HG02588 (cell line): Measurements from ENCODE around the gene CLASP1.
"Not testable (repeated sequence)": the region's sequence is repeated elsewhere in the genome, so short reads cannot be mapped to it uniquely, and the experiment has no call there.

Source experiments
- ATAC-seq: cut with Tn5 transposase; IDR thresholded peaks from one replicate; pipeline ENCODE4 v1.9.1; 2021; ENCODE audit warnings: mild to moderate bottlenecking, moderate library complexity; ENCODE audit not compliant: unreplicated experiment

The CLASP1 gene

DNA sequence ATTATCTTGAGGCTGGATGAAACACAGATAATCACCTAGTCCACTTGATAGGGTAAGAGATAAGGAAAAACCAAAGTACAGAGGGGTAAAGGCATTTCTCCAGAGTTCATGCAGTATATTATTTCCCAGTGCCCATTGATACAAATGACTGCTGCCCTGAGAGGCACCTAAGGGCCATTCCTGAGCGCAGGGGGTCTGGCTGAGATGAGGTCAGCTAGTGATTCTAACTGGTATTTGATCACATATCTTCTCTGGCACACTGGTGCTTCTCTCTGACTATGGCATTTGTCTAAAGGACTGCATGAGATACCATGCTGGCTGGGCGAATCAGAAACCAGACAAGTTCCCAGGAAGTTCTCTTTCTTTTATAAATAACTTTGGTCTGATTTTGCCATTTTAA, 291.0 kb downstream of the CLASP1 start:
- no peak for ATAC-seq

DNA sequence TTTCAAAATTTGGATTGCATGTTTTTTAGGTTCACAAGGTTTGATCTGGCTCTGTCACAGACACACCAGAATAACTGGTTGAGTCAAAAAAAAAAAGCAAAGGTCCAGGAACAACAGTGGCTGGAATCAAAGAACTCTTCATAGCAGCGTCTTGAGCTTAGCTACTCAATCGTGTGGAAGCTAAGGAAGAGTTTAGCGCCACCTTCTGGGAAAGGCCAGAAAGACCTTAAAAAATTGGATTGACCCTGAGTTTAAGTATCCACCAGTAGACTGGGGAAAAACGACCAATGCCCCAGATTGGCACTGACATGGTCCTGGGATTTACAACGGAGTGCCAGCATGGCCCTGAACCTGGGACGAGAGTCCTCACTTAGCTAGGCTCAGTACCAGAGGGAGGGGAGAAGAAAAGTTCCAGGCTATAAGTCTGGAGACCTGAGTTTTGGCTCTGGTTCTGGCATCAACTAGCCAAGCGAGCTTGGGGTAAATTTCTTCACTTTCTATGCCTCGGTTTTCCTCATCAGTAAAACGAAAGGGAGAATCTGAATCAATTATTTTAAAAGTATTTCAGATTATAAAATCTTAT, 293.1 kb downstream of the CLASP1 start:
- ATAC-seq: no peak

DNA sequence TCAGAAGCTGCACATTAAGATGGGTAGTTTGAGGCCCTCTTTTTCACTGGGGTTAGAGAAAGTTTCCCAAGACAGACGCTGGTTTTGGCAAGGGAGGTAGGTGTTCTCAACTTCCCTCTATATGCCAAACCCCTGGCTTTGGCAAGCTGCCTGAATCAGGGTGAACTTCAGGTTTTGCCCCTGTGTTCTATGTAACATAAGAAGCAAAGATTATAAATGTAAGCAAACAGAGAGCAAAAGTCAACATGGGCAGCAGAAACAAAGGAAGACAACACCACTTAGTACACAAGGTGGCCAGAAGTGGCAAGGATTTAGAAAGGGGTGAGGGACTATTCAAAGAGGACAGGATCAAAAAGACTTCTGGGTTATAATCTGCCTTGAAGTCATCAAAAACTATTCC, 293.8 kb downstream of the CLASP1 start:
- no peak for ATAC-seq

DNA sequence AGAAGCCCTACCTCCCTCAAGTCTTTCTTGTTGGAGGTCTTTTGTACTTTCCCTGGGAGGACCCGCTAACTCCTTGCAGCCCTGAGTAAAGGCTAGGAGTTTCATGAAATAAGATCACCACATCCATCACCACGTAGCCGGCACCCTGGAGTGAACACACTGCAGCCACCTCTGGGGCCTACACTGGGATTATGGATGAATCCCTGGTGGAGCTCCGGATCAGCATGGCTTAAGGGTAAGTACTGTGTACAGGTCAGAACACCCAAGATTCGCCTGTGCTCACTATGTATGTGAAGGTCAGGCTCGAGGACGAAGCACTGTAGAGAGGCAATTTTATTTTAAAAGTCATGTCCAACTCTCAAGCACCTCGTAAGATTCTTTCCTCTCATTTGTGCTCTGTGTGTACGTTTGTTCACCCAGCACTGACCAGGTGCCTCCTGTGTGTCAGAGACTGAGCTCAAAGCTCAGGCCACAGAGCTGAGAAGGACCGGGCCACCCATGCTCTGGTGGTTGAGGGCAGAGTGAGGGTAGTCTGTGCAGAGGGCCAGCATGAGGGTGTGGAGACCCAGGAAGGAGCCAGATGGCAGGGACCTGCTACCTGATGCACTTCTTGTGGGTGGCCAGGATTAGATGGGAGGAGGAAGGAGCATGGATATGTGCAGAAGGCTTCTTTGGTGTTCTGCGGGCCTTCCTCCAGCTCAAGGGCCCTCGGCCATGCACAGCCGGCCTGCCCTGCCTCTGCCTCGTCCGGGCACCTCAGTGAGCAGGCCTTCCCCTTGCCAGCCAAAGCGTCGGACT, 297.5 kb downstream of the CLASP1 start:
- ATAC-seq: no peak

DNA sequence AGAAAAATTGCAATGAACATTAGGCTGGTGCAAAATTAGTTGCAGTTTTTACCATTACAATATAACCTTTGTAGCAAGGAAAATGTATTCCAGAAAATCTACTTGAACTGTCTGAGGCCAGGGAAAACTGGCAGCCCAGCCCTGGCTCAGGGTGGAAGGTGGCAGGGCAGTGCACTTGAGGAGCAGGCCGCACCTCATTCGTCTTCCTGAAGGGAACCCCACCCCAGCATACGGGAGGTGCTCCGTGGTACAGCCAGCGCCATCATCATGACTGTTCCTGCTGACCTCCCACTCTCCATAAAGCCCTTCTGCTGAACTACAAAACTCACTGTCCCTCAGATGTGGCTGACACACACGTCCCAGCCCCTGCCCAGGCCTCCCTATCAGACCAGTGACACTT, 298.4 kb downstream of the CLASP1 start:
- no peak for ATAC-seq

DNA sequence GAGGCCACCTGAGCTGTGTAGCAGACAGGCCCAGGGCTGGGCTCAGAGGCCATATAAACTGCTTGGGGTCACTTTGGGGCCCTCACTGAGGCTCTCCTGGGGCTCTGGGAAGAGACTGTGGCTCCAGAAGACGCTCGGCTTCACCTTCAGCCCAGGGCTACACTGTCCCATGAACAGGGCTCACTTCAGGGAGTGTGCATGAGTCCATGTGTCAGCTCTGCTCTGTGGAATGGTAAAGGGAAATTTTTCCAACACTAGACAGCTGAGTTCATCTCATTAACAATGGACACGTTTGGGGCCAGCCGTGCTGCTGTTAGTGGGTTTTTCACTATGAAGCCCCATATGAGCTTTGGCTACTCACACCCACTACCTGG, 298.9 kb downstream of the CLASP1 start:
- no peak for ATAC-seq

DNA sequence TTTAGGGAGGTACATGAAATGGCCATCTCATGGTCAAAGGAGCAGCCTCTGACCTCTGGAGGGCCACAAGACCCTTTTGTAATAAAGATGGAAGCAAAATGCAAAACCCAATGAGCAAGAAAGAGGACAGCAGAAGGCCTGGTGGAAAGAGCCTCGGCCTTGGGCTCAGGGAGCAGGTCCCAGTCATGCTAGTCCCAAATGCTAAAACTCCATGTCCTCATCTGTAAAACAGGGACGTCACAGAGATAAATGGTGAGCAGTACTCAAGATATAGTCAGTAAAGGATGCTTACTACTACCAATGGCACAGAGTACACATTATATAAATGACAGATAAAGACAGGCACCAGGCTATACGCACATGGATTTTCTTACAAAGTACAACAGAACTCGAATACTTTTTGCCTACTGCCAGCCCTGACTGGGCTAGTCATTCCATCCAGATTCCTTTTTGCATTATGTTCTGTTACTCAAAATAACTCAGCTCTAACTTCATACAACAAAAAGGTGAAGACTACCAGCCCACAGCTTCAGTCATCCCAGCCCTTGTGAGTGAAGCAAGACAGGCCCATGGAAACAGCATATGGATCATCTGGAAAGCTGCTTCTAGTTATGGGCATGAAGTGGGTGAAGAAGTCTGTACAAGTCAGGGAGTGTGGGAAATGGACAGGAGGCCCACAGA, 299.4 kb downstream of the CLASP1 start:
- ATAC-seq: no peak

DNA sequence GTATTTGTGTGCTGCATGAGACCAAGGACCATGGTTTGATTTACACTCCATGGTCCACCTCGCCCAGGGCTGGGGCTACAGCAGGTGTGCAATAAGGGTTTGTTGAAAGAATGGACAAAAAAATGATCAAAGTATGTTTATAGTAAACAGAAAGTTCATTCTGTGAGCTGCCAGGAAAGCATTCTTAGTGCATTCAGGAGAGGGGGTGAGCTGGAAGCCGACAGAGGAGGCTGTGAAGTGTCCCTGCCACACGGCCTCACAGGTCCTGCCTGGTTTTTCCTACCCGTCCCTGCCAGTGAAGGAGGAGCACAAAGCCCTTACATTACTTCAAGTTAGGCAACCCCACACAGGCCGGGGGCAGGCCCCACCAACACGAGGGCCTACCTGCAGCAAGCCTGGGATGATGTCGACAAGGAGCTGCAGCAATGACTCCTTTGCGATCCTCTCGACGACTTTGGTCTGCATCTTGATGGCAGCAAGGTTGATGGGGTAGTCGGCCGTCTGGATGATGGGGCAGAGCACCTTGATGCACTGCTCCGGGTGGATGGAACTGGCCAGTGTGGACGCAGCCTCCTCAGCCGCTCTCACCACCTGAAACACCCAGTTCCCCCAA, 301.0 kb downstream of the CLASP1 start:
- ATAC-seq: no peak

DNA sequence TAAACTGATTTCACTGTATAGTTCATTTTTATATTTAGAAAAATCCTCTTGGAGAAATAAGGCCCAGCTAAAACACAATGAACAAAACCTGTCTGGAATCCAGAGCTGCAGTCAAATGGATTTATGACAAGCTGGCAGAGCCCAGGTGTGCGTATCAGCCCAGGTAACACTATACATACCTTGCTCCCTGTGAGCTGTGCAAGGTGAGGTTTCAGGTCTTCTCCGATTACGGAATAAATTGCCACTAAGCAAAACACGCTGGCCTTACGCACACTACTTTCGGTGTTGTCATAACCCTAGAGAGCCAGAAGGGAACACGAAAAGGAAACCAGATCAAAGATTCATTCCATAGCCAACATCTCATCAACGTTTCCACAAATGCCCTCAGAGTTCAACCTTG, 302.4 kb downstream of the CLASP1 start:
- ATAC-seq: no peak

DNA sequence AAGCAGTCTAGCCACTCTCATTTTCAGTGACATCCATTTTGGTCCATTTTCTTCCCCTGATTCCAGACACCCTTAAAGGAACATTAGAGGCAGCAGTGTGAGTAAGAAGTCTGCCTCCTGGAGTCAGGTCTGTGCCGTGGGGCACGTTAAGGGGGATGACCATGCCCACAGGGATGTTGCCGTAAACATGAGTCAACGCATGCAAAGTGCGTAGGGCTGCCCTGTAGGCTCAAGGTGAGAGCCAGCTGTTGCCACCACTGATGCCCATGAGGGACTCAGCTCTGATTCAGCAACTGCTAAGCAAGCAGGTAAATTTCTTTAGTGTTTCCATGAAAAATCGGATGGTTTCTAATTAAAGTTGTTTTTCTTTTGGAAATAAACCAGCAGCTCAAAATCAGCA, 302.9 kb downstream of the CLASP1 start:
- ATAC-seq: no peak

DNA sequence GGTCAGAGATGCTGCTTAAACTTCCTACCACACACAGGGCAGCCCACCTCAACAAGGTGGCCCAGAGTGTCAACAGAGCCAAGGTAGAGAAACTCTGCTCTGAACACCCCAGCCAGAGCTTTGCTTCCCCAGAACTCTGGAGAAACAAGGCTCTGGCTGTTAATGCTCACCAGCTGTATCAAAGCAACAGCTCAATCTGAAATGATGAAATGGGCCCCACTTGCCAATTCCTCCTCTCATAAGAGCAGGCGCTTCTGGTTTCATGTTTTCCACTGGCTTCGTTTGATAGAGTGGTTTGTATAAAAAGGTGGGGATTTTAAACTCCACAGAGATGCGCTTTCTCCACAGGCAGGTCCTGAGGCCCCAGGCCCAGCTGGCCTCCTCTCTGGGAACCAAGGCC, 303.4 kb downstream of the CLASP1 start:
- no peak for ATAC-seq

DNA sequence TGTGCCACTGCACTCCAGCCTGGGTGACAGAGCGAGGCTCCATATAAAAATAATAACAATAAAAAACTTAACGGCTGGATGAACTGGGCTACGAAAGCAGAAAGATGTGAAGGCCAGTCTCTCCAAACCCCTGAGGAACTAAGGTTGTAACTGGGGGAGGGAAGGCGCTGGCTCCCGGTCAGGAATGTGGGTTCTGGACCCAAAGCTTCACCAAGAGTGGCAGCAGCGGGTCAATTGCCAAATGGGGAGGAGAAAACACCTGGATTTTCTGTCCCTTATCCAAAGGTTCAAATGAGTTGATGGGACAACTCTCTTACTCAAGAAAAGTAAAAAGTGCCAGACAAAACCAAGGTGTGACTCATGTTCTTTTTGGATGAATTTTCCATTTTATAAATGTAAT, 304.2 kb downstream of the CLASP1 start:
- ATAC-seq: no peak

DNA sequence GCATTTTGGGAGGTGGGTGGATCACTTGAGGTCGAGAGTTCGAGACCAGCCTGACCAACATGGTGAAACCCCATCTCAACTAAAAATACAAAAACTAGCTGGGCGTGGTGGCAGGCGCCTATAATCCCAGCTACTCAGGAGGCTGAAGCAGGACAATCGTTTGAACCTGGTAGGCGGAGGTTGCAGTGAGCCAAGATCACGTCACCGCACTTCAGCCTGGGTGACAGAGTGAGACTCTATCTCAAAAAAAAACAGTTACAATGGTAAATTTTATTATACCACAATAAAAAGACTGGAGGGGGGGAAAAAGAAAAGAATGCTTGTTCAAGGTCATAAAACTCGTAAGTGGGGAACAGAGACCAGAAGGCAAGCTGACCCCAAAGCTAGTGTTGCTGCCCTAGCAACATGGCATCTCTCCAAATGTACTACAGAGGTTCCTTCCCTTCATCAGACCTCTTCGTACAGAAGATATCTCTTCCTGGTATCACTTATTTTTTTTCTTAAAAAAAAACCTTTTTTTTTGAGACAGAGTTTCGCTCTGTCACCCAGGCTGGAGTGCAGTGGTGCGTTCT, 305.3 kb downstream of the CLASP1 start:
- not testable (repeated sequence) for ATAC-seq

DNA sequence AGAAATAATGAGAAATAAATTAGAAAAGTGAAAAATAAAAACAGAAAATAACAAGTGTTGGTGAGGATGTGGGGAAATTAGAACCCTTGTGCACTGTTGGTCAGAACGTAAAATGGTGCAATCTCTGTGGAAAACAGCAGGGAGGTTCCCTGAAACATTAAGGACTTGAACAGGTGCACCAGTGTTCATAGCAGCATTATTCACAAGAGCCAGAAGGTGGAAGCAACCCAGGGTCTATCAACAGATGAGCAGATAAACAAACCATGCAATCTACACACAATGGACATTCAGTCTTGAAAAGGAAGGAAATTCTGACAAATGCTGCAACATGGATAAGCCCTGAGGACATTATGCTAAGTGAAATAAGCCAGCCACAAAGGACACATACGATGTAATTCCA, 306.1 kb downstream of the CLASP1 start:
- no peak for ATAC-seq

DNA sequence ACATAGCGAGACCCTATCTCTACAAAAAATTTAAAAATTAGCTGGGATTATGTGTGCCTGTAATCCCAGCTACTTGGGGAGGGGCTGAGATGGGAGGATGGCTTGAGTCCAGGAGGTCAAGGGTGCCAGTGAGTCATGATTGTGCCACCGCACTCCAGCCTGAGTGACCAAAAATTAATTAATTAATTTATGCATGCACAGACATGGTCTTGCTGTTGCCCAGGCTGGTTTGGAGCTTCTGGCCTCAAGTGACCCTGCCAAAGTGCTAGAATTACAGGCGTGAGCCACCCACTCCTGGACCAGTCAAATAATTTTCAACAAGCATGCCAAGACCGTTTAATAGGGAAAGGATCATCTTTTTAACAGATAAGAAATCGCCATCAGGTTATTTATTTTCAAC, 306.5 kb downstream of the CLASP1 start:
- ATAC-seq: no peak

DNA sequence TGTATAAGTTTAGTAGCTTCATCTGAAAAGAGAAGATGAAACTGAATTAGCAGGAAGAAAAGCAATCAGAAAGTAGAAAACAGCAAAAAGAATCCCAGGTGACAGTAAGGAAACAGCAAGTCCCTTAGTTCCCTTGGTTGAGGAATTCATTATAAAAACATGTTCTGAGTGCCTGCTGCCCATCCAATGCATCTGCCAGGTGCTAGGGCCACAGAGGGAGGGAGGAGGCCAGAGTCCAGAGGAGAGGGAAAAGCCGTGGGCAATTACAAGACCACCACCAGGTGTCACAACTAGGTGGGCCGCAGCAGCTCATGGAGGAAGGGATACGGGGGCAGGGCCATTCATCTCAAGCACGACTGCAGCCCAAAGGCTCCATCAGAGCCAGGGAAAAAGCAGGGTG, 308.3 kb downstream of the CLASP1 start:
- ATAC-seq: no peak

DNA sequence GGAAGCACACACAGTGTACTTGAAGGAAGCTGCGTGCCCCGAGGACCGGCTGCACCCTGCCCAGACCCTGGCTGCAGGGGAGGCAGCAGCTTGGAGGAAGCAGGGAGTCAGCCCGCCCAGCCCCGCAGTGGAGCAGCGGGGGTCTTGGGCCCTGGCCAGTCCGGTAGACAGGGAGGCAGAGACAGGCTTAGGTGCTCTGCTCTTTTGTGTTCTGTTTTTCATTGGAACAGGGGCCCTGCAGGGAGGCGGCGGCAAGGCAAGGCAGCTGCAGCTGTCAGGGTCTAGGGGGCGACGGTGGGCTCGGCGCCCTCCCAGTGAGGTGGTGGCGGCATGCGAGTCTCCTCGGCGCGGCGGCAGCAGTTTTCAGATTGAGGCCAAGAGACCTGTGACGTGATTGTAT, 311.0 kb downstream of the CLASP1 start:
- ATAC-seq: no peak

DNA sequence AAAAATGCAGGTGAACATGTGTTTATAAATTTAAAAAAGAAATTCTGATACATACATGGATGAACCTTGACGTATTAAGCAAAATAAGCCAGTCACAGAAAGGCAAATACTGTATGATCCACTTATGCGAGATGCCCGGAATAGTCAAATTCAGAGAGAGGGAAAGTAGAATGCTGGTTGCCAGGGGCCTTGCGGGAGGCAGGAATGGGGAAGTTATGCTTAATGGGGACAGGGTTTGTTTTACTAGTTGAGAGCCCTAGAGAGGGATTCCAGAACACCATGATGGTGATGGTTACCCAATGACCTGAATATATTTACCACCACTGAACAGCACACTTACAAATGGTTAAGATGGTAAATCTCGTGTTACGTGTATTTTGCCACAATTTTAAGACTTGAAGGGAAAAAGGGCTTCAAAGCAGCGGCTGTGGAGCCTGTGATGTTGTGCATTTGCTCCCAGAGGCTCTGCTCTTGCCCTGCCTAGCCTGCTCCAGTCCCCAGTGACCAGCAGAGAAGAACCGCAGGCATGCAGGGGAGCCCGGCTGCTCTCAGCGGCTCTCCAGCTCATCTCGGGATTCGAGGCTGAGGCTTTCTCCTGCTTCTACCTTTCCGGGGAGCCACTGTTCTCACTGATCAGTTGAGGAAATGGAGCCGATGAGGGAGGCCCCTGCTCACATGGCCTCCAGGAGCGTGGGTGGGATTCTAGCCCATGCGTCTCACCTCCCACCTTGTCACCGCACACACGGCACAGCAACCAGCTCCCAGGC, 312.6 kb downstream of the CLASP1 start:
- no peak for ATAC-seq

DNA sequence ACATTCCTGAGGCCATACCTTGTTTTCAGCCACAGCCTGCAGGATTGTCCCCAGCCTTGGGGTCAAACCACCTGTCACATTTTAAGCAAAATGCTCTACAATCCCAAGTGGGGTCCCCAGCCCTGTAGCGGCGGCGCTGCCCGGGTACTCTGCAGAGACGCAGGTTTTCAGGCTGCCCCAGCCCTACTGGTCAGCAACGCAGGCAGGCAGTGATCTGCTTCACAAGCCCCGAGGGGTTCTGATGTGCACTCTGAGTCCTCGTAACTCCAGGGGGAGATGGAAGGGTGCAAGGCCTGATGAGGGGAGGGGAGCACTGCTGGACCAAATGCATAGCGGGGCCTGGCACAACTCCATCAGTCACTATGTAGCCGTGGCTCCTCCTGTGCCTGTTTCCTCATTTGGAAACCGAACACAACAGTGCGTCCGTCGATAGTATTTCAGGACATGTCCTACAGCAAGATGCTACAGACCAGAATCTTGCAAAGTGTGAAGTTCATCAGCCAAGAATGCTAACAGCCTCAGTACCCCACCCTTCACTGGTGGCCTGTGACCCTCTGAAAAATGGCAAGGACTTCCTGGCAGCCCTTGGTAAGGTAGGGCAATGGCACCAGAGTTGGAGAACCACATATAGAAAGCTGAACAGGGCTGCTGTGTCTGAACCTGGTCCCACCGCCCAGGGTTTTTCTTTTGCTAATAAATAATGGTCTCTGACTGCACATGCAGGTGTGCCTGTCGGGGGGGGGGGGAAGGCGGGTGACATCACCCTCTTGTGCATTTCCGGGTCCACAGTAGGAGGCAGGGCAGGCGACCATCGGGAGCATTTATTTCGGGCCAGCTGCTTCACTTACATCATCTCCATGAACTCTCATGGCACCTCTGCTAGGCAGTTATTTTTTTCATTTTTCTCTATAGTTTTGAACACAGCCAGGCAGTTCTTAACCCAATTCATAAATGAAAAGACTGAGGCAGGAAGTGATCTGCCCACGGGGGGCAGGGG, 313.7 kb downstream of the CLASP1 start:
- ATAC-seq: no peak
